ENCODE results near the gene DONSON.
"Not testable (repeated sequence)": the region's sequence is repeated elsewhere in the genome, so short reads cannot be mapped to it uniquely, and the experiment has no call there.

The DONSON gene

GRCh38 chr21:33608559-33608958, 20.1 kb upstream of the DONSON start:
- no peak for TF ChIP-seq CTCF (IDR thresholded peaks at IDR 0.05; ENCODE audit: low read depth, low read length)
- H3K4me3 ChIP-seq (ENCODE audit: low read depth, low read length): no peak overlapping the region

- no peak overlapping the region for H3K4me3 ChIP-seq (ENCODE audit: low read depth, low read length)
- no peak for TF ChIP-seq CTCF (IDR thresholded peaks at IDR 0.05; ENCODE audit: low read depth, low read length)
These were observed 9.6 kb upstream of the DONSON start for GRCh38 chr21:33598051-33598450.

DNA sequence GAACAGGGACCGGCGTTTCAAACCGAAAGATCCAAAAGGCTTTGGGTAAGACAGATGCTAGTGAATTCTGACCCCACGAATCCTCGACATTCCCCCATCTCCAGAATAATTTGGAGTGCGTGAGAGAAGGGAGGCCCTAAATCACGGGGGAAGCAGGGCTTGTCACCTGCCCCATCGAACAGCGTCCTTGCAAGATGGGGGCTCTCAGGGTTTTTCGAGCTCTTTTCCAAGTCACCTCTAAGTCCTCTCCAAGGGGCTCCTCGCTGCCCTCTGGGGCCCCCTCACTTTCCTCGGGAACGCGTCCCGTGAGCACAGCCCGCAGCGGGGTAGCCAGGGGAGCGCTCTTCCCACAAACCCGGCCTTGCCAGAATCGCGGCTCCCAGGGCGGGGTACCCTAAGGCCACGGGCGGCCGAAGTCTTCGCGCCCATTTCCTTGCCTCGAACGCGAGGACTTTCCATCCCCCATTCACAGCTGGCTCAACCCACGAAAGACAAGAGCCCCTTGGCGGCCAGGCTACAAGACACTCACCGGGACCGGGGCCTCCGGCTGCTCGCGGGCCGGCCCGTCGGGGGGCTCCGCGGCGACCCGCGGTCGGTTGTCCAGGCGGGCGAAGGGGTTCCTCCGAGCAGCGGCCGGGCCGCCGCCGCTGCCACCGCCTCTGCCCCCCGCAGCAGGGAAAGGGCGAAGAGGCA, 546 bp downstream of the DONSON start:
- H3K4me3 ChIP-seq (ENCODE audit: low read depth, low read length): peak overlapping the region; percentile 80
- no peak for TF ChIP-seq CTCF (IDR thresholded peaks at IDR 0.05; ENCODE audit: low read depth, low read length)

DNA sequence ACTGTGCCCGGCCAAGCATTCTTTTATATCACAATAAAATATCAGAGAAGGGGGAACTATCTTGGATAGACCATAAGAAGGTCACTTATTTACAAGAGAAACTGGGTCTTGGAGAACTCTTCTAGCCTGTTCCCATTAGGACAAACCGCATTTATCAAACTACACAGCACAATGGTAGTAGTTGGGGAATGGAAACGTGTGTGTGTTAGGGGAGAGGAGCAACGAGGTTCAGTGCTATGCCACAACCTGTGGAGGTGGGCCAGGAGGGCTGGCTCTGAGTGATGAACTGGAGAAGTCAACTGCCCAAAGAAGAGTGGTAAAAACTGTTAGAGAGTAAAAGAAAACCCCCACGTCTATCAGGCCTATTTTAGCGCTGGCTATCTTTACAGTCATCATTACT, 1.6 kb downstream of the DONSON start:
- H3K4me3 ChIP-seq (ENCODE audit: low read depth, low read length): peak overlapping the region; percentile 80; the same call in 1 of the 2 replicates
- TF ChIP-seq CTCF (IDR thresholded peaks at IDR 0.05; ENCODE audit: low read depth, low read length): no peak

GRCh38 chr21:33584455-33584854, 4.0 kb downstream of the DONSON start:
- no peak for TF ChIP-seq CTCF (IDR thresholded peaks at IDR 0.05; ENCODE audit: low read depth, low read length)
- no peak overlapping the region for H3K4me3 ChIP-seq (ENCODE audit: low read depth, low read length)

GRCh38 chr21:33578959-33579542, 9.4 kb downstream of the DONSON start:
- H3K4me3 ChIP-seq (ENCODE audit: low read depth, low read length): no peak overlapping the region
- TF ChIP-seq CTCF (IDR thresholded peaks at IDR 0.05; ENCODE audit: low read depth, low read length): no peak

- no peak for TF ChIP-seq CTCF (IDR thresholded peaks at IDR 0.05; ENCODE audit: low read depth, low read length)
These were observed 10.3 kb downstream of the DONSON start for GRCh38 chr21:33578214-33578613.

DNA sequence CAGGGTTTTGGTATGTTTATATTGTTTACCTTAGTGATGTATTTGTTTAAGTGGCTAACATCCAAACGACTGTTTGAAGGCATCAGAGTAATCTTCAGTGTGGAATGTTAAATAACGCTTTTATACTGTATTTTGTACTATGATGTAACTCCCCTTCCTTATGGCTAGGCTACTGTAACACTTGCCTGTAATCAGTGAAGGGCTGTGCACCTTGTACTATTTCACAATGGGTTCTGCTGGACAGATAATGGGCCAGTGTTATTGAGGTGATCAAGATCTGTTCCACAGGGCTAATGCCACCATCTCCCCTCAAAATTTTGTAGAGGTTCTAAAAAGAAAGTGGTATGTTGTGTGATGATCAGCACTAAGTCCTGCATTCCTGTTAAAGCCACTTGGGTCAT, 11.7 kb downstream of the DONSON start:
- not testable (repeated sequence) for H3K4me3 ChIP-seq (ENCODE audit: low read depth, low read length)

More at GRCh38 chr21:33578214-33578613, 10.3 kb downstream of the DONSON start:
- no peak overlapping the region for H3K4me3 ChIP-seq (ENCODE audit: low read depth, low read length)

All from WI38 (cell line).